Activated naive CD4-positive, alpha-beta T cell treated with anti-CD3 and anti-CD28 coated beads, Interleukin-2, amount 50 U/mL, for 24 hours (primary cell): ENCODE results near the gene LAMTOR1.

Experiments
- H3K27ac Mint-ChIP-seq: one replicate; pipeline ENCODE4 v1.8.0; 2021; ENCODE audit warnings: mild to moderate bottlenecking, mixed read lengths
- H3K27me3 Mint-ChIP-seq: one replicate; pipeline ENCODE4 v1.8.0; 2021; ENCODE audit warnings: mixed read lengths
- H3K36me3 Mint-ChIP-seq: one replicate; pipeline ENCODE4 v1.8.0; 2021; ENCODE audit warnings: mixed read lengths
- H3K4me1 Mint-ChIP-seq: one replicate; pipeline ENCODE4 v1.8.0; 2021; ENCODE audit warnings: mixed read lengths
- H3K4me3 Mint-ChIP-seq: one replicate; pipeline ENCODE4 v1.8.0; 2021; ENCODE audit warnings: mild to moderate bottlenecking, mixed read lengths
- H3K9me3 Mint-ChIP-seq: one replicate; pipeline ENCODE4 v1.8.0; 2021; ENCODE audit warnings: mixed read lengths

Gene LAMTOR1

DNA sequence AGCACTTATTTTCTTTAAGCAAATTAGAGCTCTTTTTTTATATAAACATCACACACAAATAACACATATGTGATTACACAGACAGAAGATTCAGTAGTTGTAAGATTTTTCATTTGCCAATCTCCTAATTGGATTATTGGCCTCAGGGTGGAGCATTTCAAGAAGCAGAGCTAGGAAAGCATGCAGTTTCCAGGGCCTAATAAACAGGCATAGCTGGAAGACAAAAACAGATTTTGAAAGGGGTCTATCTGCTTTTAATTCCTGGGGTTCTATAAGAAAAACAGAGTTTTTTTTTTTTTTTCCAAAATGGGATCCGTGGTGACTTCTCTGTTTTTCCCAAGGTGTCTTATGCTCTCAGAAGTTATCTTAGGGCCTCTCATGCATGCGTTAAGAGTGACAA is 24.8 kb upstream of the LAMTOR1 start:
- Mint-ChIP-seq H3K9me3 (peaks cover 11% of the 10 kb centered on the region), H3K4me3 (no peak overlapping the region), H3K36me3 (peaks cover 8% of the 10 kb centered on the region), H3K27me3 (peaks cover 5% of the 10 kb centered on the region), H3K4me1 (no peaks in the 10 kb centered on the region), H3K27ac (no peak overlapping the region)

DNA sequence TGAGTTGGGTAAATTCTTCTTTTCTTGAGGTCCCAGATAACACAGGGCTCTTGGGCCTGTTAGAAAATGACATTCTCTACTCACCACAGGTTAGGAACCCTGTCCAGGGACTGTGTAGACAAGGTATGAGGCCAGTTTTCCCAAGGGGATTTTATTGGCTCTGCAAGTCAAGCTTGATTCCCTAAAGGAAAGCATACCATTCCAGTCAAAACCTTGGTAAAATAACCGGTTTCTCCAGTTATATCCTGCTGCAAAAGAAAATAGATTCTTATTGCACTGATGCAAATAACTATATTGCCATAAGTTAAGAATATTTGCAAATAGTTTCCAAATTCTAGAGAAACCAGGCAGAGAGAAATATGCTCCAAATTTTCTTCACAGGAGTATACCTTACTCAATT is 22.9 kb upstream of the LAMTOR1 start:
- H3K4me3 Mint-ChIP-seq, result no peak overlapping the region
- peaks cover 8% of the 10 kb centered on the region for H3K36me3 Mint-ChIP-seq
- peaks cover 6% of the 10 kb centered on the region for H3K27me3 Mint-ChIP-seq
- H3K27ac Mint-ChIP-seq, result no peak overlapping the region
- H3K9me3 Mint-ChIP-seq, result peaks cover 11% of the 10 kb centered on the region
- H3K4me1 Mint-ChIP-seq, result no peaks in the 10 kb centered on the region

DNA sequence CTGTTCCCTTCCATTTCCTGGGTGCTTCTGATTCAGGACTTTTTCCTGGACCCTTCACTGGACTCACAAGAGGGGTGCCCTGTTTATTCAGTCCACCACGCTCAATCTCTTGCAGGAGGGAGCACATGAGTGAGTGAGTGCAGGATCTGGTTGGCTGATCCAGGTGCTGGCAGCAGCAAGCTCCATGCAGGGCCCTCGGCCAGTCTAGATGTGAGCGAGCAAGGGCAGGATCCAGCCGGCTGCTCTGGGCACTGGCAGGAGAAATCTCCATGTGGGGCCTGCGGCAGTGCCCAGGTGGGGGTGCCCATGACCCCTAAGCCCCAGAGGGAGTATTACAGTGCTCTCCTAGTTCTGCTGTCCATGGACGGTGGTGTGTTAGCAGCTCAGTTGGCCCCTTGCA is 20.9 kb upstream of the LAMTOR1 start:
- H3K9me3 Mint-ChIP-seq, result peaks cover 8% of the 10 kb centered on the region
- H3K27me3 Mint-ChIP-seq, result peaks cover 6% of the 10 kb centered on the region

DNA sequence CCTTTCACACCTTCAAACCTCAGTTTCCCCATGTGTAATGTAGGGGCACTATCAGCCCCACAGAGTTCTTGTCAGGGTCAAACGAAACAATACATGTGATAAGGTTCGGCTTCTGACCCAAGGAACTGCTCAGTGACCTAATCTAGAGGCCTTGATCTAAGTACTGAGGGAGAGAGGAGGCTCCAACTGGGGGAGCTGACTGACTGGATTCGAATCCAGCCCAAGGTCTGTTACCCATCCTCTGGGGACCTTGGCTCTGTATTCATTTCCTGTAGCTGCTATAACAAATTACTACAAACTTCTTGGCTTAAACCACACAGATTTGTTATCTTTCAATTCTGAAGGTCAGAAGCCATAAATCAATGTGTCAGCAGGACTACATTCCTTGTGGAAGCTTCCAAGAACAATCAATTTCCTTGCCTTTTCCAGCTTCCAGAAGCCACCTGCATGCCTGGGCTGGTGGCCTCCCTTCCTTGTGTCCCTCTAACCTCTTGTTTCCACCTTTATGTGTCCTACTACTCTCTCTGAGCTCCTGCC is 20.1 kb upstream of the LAMTOR1 start:
- Mint-ChIP-seq H3K27ac (no peak overlapping the region), H3K36me3 (no peaks in the 10 kb centered on the region), H3K27me3 (peaks cover 4% of the 10 kb centered on the region), H3K4me1 (no peaks in the 10 kb centered on the region), H3K9me3 (no peaks in the 10 kb centered on the region), H3K4me3 (no peak overlapping the region)

More for the DNA sequence above, 20.9 kb upstream of the LAMTOR1 start:
- Mint-ChIP-seq H3K27ac (no peak overlapping the region), H3K4me1 (no peaks in the 10 kb centered on the region), H3K36me3 (peaks cover 6% of the 10 kb centered on the region), H3K4me3 (no peak overlapping the region)

DNA sequence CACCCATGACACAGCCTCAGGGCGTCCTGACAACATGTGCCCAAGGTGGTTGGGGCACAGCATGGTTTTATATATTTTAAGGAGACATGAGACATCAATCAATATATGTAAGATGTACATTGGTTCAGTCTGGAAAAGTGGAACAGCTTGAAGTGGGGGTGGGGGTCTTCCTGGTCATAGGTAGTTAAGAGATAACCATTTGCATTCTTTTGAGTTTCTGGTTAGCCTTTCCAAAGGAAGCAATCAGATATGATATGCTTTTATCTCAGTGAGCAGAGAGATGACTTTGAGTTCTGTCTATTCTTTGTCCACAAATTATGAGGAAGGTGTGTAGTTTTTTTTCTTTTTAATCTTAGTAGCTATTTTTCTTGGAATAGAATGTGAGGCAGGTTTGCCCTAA is 19.5 kb upstream of the LAMTOR1 start:
- peaks cover 4% of the 10 kb centered on the region for H3K27me3 Mint-ChIP-seq
- H3K4me3 Mint-ChIP-seq, result no peak overlapping the region
- H3K27ac Mint-ChIP-seq, result no peak overlapping the region
- H3K36me3 Mint-ChIP-seq, result no peaks in the 10 kb centered on the region
- H3K9me3 Mint-ChIP-seq, result no peaks in the 10 kb centered on the region
- H3K4me1 Mint-ChIP-seq, result no peaks in the 10 kb centered on the region

DNA sequence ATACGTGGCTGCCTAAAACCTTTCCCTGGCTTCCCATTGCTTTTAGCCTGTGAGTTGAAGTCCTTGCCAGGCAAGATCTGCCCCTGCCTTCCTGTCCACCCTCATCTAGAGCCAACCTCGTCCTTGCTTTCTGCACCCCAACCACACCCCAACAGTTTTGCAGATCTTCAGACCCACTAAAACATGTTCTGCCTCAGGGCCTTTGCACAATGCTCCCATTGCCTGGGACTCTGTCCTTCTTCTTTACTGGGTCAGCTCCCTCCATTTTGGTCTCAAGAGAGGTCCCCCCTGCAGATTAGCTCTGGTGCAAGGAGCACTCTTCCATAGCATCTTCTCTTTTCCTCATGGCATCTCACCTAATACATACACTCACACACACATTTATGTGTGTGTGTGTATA is 17.8 kb upstream of the LAMTOR1 start:
- peaks cover 4% of the 10 kb centered on the region for H3K27me3 Mint-ChIP-seq
- H3K9me3 Mint-ChIP-seq, result no peaks in the 10 kb centered on the region
- no peaks in the 10 kb centered on the region for H3K4me1 Mint-ChIP-seq
- H3K27ac Mint-ChIP-seq, result no peak overlapping the region
- no peaks in the 10 kb centered on the region for H3K36me3 Mint-ChIP-seq
- H3K4me3 Mint-ChIP-seq, result no peak overlapping the region

DNA sequence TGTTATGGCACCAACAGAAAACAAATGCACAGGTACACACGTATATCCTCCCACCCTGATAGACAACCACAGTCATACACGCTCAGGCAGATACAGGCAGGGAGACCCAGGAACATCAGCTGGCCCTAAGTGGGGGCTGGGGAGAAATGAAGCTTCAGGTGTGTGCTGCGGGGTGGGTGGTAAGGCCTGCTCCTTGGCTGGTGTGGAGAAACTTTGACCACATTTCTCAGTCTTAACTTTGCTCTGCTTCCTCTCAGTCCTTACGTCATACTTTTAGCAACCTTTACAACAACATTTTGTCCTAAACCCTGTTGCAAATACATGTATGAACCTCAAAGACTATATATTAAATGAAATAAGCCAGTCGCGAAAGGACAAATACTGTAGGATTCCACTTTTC is 16.1 kb upstream of the LAMTOR1 start:
- Mint-ChIP-seq H3K27ac (no peak overlapping the region), H3K9me3 (no peaks in the 10 kb centered on the region), H3K27me3 (peaks cover 4% of the 10 kb centered on the region), H3K36me3 (no peaks in the 10 kb centered on the region), H3K4me3 (no peak overlapping the region), H3K4me1 (no peaks in the 10 kb centered on the region)

DNA sequence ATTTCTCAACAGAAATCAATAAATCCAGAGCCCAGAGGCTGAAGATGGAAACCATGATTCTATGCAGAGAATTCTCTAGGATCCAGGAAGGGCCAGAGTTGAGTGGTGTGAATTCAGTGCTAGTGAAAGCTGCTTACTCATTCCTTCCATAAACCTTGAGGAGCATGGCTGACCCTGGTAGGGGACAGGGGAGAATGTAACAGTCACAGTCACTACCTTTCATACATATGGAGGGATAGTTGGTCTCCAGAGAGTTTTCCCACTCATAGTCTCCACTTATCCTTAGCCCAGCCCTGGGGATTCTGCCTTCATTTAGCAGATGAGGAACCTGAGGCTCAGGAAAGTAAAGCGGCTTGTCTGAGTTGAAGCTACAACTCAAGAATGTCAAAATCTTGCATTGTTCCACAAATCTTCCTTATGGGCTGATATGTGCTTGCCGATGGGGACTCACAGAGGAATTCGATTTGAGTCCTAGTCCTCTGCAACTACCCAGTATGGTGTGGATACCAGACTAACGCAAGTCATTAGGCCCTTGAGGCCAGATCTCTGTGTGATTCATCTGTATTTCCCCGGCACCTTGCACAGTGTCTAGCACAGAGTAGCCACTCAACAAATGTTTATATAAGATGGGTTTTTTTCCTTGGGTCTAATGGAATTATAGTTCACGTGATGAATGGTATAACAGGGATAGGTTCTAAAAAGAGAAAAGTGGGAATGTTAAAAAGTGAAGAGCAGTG is 13.1 kb upstream of the LAMTOR1 start:
- Mint-ChIP-seq H3K4me1 (peaks cover 22% of the 10 kb centered on the region), H3K36me3 (peaks cover 1% of the 10 kb centered on the region), H3K27ac (no peak overlapping the region), H3K4me3 (no peak overlapping the region), H3K27me3 (peaks cover 4% of the 10 kb centered on the region), H3K9me3 (no peaks in the 10 kb centered on the region)

DNA sequence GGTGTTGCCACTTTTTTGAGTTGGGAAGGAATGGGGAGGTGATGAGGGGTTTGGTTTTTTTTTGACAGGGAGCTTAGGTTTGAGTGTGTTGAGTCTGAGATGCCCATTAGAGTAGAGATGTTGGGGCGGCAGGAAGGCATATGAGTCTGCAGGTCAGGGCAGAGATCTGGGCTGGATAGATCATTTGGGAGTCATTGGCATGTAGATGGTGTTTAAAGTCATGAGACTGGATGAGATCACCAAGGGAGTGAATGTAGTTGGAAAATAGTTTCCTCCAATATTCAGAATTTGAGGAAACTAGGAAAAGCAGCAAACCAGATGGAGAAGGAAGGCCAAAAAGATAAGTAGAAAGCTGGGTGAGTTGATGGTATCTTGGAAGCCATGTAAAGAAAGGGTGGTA is 11.5 kb upstream of the LAMTOR1 start:
- H3K9me3 Mint-ChIP-seq, result no peaks in the 10 kb centered on the region
- no peak overlapping the region for H3K27ac Mint-ChIP-seq
- peaks cover 29% of the 10 kb centered on the region for H3K4me1 Mint-ChIP-seq
- H3K4me3 Mint-ChIP-seq, result no peak overlapping the region
- H3K36me3 Mint-ChIP-seq, result peaks cover 8% of the 10 kb centered on the region
- H3K27me3 Mint-ChIP-seq, result no peaks in the 10 kb centered on the region

DNA sequence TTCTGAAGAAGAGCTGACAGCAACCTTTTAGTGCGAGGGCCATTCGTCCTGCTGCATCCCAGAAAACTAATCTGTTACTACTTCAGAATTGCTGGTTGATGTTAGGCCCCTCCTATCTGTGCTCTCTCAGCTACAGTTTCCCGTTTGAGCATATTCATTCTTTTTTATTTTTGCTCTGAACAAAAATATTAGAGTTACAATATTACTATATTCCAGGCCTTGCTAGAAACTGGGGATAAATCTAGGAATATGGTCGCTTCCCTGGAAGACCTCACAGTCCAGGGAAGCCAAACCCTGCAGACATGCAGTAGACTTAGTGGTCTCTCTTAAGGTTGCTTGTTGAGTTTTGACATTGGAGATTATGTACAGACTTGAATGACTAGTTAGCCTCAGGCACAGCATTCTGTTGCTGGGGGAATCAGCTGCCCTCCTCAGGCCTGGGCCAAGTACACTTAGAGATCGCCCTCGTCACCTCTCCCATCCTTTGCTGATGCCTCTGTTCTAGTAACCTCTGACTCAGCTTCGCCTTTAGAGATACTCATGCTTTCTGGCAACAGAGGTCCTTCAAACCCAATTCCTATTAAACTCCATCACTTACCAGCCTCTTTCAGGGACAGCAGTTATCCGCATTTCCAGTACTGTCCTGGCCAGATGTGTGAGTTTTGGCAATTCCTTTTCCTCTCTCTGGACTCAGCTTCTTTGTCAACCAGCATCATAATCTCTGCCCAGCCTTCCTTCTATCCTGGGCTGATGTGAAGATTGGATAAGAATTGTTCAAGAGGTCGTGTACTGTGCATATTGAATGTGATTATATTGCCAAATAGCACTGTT is 10.1 kb upstream of the LAMTOR1 start:
- H3K36me3 Mint-ChIP-seq, result peaks cover 8% of the 10 kb centered on the region
- no peaks in the 10 kb centered on the region for H3K27me3 Mint-ChIP-seq
- no peaks in the 10 kb centered on the region for H3K9me3 Mint-ChIP-seq
- H3K27ac Mint-ChIP-seq, result peak overlapping the region; percentile 100
- peak overlapping the region; percentile 97 for H3K4me3 Mint-ChIP-seq
- H3K4me1 Mint-ChIP-seq, result peaks cover 29% of the 10 kb centered on the region

DNA sequence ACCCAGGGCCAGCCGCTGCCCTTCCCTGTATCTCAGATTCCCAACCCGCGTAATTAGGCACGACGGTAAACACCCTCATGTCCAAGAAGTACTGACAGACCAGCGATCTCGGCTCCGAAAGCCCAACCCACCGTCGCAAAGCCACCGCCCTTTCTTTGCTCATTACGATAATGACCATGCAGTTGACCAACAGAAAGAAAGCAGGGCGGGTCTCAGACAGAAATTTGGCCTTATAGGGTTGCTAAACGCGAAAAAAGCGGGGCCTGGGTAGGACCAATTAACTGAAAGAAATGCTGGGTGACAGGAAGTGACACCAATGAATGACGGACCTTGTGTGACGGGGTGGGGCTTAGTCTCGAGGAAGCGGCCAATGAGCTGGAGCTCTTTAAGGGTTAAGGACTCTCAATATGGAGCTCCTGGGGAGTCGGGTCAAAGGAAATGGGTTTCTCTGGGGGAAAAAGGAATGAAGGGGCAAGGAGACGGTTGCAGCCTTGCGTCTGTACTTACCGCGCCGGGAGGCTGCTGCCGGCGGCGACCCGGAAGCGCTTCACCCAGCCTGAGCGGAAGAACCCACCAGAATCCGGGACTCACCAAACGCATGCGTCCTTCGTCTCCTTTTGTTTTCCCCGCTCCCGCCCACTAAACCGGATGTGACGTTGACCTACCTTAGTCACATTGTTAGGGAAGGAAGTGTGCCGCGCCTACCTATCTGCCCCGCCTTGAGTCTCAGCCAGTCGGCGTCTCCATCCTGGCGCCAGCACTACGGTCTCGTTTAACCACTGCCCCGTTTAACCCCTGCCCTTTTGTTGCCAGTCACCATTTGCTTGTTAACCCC is 9.3 kb upstream of the LAMTOR1 start, which contains the start of gene ANAPC15:
Gene ANAPC15, minus strand, starts transcription at position 553 of the 835 bp plus-strand sequence. CDS start 1,419 bp downstream, outside the sequence.
- Mint-ChIP-seq H3K27ac (peak within 1 kb of the TSS; percentile 100), H3K4me1 (peaks cover 29% of the 10 kb centered on the region), H3K4me3 (peak within 1 kb of the TSS; percentile 97)

DNA sequence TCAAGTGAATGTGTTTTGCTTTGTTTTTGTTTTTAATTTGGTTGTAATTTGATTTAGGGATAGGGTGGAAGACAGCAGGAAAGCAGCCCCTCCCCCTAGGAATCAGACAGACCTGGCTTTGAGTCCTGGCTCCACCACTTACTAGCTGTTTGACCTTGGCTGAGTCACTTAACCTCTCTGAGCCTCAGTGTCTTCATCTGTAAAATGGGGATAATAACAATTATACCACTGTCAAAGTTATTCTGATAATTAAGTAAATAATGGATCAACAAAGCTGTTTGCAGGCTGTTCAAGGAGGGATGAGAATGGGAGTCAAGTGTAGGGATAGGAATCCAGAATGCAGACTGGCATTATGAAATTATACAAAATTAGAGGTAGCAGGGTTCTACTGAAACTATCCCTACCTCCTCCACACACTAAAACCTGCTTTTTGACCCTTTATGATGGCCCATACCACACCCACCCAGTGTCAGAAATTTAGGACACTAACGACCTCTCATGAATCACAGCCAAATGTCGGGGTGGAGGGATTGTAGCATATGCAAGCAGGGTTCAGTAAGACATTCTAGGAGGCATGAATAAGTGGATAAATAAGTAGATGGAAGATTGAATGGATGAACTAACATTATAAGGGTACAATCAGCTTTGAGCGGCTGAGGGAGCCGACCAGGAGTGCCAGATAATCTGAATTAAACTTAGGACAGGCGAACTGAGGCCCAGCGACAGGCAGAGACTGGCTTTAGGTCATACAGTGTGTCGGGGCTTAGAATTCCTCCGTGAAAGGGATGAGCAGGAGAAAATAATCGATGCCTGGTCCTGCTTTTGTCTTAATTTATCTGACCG is 8.4 kb upstream of the LAMTOR1 start:
- Mint-ChIP-seq H3K4me1 (peaks cover 29% of the 10 kb centered on the region), H3K4me3 (peak overlapping the region; percentile 97), H3K36me3 (peaks cover 8% of the 10 kb centered on the region), H3K9me3 (no peaks in the 10 kb centered on the region), H3K27ac (peak overlapping the region; percentile 100), H3K27me3 (no peaks in the 10 kb centered on the region)

More for the DNA sequence above, 9.3 kb upstream of the LAMTOR1 start, which contains the start of gene ANAPC15:
- Mint-ChIP-seq H3K36me3 (peaks cover 8% of the 10 kb centered on the region), H3K27me3 (no peaks in the 10 kb centered on the region), H3K9me3 (no peaks in the 10 kb centered on the region)

DNA sequence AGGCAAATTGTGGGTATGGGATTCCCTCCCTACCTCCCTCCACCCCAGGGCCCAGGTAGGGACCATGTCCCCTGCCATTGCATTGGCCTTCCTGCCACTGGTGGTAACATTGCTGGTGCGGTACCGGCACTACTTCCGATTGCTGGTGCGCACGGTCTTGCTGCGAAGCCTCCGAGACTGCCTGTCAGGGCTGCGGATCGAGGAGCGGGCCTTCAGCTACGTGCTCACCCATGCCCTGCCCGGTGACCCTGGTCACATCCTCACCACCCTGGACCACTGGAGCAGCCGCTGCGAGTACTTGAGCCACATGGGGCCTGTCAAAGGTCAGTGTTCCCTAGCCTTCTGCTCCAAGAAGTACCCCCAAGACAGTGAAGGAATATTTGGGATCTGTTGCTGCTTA is 2.8 kb upstream of the LAMTOR1 start, which contains the start of gene TOMT:
Gene TOMT, plus strand, starts transcription at position 37 of the 400 bp plus-strand sequence. Its CDS starts 28 bp downstream, at position 65.
- Mint-ChIP-seq H3K27ac (peak within 1 kb of the TSS; percentile 70), H3K36me3 (peaks cover 9% of the 10 kb centered on the region), H3K4me1 (peaks cover 36% of the 10 kb centered on the region), H3K4me3 (no peak within 1 kb of the TSS), H3K27me3 (no peaks in the 10 kb centered on the region), H3K9me3 (no peaks in the 10 kb centered on the region)

DNA sequence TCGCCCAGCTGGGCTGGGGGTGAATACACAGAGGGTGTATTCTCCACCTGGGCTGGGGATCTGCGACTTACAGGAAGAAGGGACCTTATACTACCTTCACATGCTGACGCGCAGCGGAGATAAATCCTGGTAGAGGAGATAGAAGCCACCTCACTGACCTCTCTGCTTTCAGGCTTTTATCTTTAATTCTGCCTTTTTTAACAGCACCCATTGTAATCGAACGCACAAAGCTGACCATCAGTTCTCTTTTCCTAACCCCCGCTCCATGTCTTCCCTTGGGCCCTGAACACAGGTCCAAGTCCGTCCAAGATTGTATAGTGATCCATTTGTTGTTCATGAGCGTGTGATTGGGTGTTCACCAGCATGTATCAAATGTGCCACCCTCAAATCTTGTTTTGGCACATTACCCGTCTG is 664 bp upstream of the LAMTOR1 start:
- Mint-ChIP-seq H3K9me3 (no peaks in the 10 kb centered on the region), H3K4me1 (peaks cover 40% of the 10 kb centered on the region), H3K27ac (peak overlapping the region; percentile 94), H3K27me3 (no peaks in the 10 kb centered on the region), H3K4me3 (peak overlapping the region; percentile 98), H3K36me3 (peaks cover 4% of the 10 kb centered on the region)
